Ecto neural progenitor cell (in vitro differentiated cells): ENCODE data around the gene SYNJ1.
"Not testable (repeated sequence)": the region's sequence is repeated elsewhere in the genome, so short reads cannot be mapped to it uniquely, and the experiment has no call there.

Source experiments
- DNase-seq: peaks from one replicate; pipeline ENCODE4 v3.0.0-alpha.2; 2018; ENCODE audit warnings: low spot score

SYNJ1 gene

DNA sequence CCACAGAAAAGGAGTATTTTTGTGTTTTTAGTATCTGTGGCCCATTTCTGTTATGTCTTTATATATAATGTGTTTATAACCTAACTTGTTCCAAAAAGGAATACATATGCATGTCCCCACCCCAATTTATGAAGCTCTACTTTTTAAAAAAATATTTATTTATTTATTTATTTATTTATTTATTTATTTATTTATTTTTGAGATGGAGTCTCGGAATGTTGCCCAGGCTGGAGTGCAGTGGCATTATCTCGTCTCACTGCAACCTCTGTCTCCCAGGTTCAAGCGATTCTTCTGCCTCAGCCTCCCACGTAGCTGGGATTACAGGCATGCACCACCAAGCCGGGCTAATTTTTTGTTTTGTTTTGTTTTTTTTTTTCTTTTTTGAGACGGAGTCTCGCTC, 32.3 kb downstream of the SYNJ1 start:
- DNase-seq: not testable (repeated sequence)

DNA sequence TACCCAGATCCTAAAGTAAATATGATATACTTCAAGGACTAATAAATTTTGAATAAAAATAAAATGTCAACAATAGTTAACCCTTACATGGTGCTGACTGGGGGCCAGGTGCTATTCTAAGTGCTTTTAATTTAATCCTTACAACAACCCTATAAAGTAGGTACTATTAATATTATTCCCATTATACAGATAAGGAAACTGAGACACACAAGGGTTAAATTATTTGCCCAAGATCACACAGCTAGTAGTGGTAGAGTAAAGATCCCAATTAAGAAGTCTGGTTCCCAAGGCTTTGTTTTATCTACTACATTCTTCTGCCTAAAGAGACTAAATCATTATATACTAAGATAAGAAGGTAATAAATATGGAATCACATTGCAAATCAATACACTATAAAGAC, 34.2 kb downstream of the SYNJ1 start:
- DNase-seq: no peak

DNA sequence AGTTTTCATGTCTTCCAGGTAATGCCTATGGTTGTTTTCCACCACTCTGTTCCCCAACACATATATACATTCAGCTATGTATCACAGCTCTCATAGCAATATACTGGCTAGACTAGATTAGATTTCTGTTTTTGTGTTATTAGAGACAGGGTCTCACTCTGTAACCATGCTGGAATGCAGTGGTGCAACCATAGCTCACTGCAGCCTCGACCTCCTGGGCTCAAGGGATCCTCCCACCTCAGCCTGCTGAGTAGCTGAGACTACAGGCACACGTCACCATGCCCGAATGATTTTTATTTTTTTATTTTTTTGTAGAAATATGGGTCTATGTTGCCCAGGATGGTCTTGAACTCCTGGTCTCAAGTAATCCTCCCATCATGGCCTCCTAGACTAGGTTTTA, 37.7 kb downstream of the SYNJ1 start:
- DNase-seq: no peak

GRCh38 chr21:32687643-32688345, 40.0 kb downstream of the SYNJ1 start:
- DNase-seq: no peak

DNA sequence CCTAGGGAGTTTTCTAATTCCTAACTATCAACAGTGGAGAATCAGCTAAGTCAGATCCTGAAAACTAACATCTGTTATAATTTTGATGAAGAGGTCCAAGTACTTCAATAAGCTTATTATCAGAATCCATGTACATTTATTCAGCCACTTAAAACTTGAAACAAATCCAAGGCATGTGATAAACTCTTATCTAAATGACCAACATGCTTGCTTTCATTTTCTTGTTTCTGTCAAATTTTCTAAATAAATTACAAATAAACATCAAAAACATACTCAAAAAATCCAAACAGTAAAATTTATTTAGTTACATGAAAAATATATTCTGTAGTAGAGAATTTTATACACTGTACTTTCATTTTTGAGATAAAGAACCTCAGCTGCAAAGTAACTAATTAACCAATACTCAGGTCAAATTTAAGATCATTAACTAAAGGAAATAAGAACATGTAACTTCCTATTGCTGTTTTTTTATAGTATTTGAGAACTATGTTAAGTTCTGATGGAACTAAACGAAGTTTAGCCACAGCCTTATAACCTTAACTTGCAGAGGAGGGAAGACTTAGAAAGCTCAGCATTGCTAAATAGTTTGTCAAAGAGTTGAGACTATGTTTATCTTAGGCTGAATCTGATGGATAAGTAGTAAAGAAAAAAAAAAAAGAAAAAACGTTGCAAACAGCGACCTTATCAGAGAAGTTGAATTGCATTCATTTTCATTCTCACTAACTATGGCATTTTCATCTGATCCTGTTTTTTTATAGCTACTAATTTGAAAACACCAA, 44.9 kb downstream of the SYNJ1 start:
- DNase-seq: no peak

DNA sequence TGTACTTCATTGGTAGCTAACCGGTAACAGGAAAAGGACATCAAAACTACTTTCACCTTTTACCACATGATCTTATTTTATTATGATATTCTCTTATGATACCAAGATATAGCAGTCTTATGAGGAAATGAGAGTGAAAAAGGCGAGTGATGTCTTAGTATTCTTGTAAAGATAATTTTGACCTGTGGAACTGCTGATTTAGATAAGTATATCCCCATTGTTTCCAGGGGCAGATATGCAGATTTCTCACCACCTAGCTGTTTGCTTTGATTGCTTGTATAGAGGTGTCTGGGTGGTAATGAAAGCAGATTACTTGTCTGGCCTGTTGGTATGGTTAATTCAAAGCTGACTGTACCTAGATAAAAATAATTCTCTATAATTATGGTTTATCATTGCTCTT, 53.1 kb downstream of the SYNJ1 start:
- no peak for DNase-seq

DNA sequence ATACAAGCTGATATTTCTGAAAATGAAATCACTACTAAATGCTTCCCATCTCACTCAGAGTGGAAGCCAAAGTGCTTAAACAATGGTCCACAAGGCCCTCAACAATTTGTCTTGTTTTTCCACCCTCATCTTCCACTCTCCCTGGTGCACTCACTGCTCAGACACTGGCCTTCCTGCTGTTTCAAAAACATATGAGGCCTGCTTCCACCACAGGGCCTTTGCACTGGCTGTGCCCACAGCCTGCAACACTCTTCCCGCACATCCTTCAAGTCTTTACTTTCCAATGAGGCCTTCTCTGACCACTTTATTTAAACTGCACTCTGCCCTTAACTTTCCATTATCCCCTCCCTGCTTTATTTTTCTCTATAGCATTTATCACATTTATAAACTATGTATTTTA, 53.8 kb downstream of the SYNJ1 start:
- no peak for DNase-seq

GRCh38 chr21:32666258-32666657, 61.6 kb downstream of the SYNJ1 start:
- DNase-seq: no peak

DNA sequence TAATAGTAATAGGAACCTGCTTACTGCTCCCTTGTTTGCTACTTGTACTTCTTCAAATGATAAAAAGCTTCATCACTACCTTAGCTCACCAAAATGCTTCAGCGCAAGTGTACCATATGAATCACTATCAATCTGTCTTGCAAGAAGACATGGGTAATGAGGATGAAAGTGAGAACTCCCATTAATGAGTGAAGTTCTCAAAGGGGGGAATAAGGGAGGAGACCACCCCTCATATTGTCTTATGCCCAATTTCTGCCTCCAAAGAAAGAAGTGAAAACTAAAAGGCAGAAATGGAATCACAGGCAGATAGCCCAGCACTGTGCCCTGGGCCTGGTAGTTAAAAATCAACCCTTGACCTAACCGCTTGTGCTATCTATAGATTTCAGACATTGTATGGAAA, 63.7 kb downstream of the SYNJ1 start:
- not testable (repeated sequence) for DNase-seq

DNA sequence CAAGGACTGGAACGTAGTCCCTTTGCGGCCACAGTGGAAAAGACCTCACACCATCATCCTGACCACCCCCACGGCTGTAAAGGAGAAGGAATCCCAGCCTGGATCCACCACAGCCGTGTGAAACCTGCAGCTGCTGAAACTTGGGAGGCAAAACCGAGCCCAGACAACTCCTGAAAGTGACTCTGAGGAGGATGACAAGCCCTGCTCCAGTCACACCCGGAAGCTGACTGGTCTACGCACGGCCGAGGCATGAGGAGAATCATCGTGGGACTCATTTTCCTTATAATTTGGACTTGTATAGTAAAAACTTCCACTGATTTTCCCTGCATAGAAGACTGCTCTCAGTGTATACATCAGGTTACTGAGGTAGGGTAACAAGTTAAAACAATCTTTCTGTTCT, 65.8 kb downstream of the SYNJ1 start:
- not testable (repeated sequence) for DNase-seq

- DNase-seq: not testable (repeated sequence)
These were observed 66.6 kb downstream of the SYNJ1 start for GRCh38 chr21:32661026-32661782.

- no peak for DNase-seq
These were observed 69.3 kb downstream of the SYNJ1 start for GRCh38 chr21:32658524-32658923.

- DNase-seq: peak; percentile 51
These were observed 74.4 kb downstream of the SYNJ1 start for GRCh38 chr21:32653326-32653901.

DNA sequence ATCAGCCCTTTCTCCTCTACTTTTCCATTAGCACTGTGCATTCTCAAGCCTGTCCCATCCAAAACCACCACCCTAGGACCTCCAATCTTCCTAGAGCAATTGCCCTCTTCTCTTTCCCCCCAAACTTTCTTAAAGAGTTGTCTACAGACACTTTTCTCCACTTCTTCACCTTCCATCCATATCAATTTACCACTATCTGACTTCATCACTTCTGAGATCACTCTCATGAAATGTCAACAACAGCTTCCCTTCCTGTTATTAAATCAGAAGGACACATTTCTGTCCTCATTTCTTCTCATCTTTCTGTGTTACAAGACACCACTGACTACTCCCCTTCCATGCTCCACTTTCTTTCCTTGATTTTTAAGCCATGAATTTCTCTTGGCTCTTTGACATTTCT, 79.6 kb downstream of the SYNJ1 start:
- no peak for DNase-seq

GRCh38 chr21:32645261-32646182, 82.3 kb downstream of the SYNJ1 start:
- DNase-seq: peak; percentile 57

- DNase-seq: no peak
These were observed 85.8 kb downstream of the SYNJ1 start for GRCh38 chr21:32641710-32642698.

- no peak for DNase-seq
These were observed 101.1 kb downstream of the SYNJ1 start for GRCh38 chr21:32626621-32627196.

DNA sequence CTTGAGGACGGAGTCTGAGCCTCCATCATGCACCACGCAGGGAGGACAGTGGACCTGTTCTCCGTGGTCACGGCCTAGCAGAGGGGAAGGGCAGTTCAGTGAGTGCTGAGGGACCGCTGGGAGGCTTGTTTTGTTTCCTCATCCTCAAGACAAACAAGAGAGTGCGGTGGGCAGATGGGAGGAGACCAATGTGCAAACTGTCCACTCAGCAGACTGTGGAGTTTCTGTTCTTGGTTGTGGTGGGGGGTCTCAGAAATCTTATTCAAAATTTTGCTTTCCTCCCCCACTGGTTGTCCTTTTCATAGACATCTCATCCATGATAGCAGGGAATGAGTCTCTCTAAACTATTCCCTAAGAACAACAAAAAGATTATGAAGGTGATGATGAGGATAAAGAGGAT, 109.6 kb downstream of the SYNJ1 start:
- not testable (repeated sequence) for DNase-seq

DNA sequence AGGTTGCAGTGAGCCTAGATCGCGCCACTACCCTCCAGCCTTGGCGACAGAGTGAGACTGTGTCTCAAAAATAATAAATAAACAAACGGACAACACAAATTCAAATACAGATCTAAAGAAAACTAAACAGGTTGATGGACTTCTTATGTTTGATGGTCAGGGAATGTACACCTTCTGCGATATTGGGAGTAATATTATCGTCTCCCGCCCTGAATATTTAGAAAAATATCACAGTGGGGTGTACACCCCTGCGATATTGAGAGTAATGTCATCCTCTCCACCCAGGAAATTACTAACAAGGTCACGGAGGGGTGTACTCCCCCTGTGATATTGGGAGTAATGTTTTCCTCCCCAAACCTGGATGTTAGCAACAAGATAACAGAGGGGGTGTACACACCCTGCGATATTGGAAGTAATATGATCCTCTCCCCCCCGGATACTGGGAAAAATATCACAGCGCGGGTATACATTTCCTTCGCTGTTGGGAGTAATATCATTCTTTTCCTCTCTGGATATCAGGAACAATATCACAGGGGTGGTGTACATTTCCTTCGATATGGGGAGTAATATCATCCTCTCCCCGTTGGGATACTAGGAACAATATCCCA, 114.3 kb downstream of the SYNJ1 start:
- DNase-seq: no peak
